Suprapubic skin (tissue), 4 donors: Measurements from ENCODE around the gene HIVEP1.
"Not testable (repeated sequence)": the region's sequence is repeated elsewhere in the genome, so short reads cannot be mapped to it uniquely, and the experiment has no call there.

Source experiments
- POLR2A ChIP-seq, 2 donors: fragments of 450-650 bp; IDR thresholded peaks; one replicate each; pipeline ENCODE4 v1.6.1; 2017; ENCODE audit warnings: antibody characterized with exemption in 2 of 2, mild to moderate bottlenecking in 2 of 2, moderate library complexity in 2 of 2
- POLR2AphosphoS5 ChIP-seq, 3 donors: sonication (generic); formaldehyde crosslinking; IDR thresholded peaks; one replicate each; pipeline ENCODE4 v1.6.1; 2017; ENCODE audit warnings: antibody characterized with exemption in 3 of 3
- TF ChIP-seq, protein P1 (sequence below), 2 donors: fragments of 200-600 bp in 1 of 2; fragments of 450-650 bp in 1 of 2; sonication (generic) in 1 of 2; IDR thresholded peaks; one replicate each; pipeline ENCODE4 v1.5.1; 2016 to 2019; ENCODE audit warnings: antibody characterized with exemption in 2 of 2, mild to moderate bottlenecking in 1 of 2, moderate library complexity in 1 of 2

DNA sequence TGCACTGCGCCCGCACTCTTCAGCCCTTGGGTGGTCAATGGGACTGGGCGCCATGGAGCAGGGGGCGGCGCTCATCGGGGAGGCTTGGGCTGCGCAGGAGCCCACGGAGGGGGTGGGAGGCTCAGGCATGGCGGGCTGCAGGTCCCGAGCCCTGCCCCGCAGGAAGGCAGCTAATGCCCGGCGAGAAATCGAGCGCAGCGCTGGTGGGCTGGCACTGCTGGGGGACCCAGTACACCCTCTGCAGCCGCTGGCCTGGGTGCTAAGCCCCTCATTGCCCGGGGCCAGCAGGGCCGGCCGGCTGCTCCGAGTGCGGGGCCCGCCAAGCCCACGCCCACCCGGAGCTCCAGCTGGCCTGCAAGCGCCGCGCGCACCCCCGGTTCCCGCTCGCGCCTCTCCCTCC is 96.3 kb downstream of the HIVEP1 start:
- not testable (repeated sequence) for TF ChIP-seq POLR2AphosphoS5, POLR2A (IDR thresholded peaks at IDR 0.05)
- TF ChIP-seq, protein P1, sequence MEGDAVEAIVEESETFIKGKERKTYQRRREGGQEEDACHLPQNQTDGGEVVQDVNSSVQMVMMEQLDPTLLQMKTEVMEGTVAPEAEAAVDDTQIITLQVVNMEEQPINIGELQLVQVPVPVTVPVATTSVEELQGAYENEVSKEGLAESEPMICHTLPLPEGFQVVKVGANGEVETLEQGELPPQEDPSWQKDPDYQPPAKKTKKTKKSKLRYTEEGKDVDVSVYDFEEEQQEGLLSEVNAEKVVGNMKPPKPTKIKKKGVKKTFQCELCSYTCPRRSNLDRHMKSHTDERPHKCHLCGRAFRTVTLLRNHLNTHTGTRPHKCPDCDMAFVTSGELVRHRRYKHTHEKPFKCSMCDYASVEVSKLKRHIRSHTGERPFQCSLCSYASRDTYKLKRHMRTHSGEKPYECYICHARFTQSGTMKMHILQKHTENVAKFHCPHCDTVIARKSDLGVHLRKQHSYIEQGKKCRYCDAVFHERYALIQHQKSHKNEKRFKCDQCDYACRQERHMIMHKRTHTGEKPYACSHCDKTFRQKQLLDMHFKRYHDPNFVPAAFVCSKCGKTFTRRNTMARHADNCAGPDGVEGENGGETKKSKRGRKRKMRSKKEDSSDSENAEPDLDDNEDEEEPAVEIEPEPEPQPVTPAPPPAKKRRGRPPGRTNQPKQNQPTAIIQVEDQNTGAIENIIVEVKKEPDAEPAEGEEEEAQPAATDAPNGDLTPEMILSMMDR (IDR thresholded peaks at IDR 0.05), result not testable (repeated sequence)
